ENCODE data around the gene PLAC8. TPM values are rescaled to one million over a fixed set of nuclear protein-coding genes. Genes with fewer than 3 reads are reported as not detected.
A peak's percentile ranks its signal among the peaks of the same experiment; 100 is the strongest.

PLAC8 gene
- total RNA-seq, 4 donors from 2014 or later, result 17.6 to 130 (median 72.1) TPM

DNA sequence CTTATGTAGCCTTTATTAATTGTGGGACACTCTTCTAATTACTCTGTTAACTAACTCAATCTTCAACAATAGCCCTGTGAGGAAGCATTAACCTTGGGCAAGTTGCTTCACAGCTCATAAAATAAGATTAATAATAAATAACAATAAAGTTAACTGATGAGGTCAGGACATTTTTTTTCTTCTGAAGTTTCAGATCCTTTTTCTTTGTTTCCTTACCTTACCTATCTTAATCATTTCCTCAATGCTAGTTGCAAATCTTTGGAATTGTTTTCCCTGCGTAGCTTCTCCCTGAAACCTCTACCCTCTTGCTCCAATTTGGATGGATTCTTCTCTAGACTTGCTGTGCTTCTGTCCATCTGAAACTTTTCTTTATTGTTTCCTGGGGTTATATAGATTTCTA lies 17.5 kb upstream of the PLAC8 start:
- WGBS, 2 donors, result 73 to 84% methylated on average over 1 of the region's 1 CpG

DNA sequence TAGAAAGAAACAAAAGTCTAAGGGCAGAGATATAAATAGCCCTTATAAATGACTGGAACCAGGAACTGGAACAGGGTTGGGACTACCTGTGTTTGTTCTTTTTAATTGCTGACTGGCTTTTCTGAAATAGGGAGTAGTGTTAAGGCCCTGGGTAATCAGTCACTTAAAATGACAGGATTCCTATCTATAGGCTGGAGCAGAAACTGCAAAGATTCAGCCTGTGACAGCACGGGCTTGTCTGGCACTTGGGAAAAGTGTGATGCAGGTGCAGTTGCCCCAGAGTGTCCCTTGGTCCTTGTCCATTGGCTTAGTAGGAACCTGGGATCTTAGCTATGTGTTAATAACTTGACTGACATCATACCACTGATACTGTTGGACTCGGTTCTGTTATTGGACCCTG lies 14.7 kb upstream of the PLAC8 start:
- intact Hi-C loops (cut with DNase I), result no loop called here
- H3K27me3 ChIP-seq, result no peaks in the 10 kb centered on the region
- H3K36me3 ChIP-seq, result no peaks in the 10 kb centered on the region
- no peak for TF ChIP-seq POLR2A (IDR thresholded peaks at IDR 0.05)
- TF ChIP-seq, protein P1, sequence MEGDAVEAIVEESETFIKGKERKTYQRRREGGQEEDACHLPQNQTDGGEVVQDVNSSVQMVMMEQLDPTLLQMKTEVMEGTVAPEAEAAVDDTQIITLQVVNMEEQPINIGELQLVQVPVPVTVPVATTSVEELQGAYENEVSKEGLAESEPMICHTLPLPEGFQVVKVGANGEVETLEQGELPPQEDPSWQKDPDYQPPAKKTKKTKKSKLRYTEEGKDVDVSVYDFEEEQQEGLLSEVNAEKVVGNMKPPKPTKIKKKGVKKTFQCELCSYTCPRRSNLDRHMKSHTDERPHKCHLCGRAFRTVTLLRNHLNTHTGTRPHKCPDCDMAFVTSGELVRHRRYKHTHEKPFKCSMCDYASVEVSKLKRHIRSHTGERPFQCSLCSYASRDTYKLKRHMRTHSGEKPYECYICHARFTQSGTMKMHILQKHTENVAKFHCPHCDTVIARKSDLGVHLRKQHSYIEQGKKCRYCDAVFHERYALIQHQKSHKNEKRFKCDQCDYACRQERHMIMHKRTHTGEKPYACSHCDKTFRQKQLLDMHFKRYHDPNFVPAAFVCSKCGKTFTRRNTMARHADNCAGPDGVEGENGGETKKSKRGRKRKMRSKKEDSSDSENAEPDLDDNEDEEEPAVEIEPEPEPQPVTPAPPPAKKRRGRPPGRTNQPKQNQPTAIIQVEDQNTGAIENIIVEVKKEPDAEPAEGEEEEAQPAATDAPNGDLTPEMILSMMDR (IDR thresholded peaks at IDR 0.05), result no peak
- no peaks in the 10 kb centered on the region for H3K9me3 ChIP-seq
- peaks cover 0 to 6% (median 0%) of the 10 kb centered on the region in 3 donors for H3K4me1 ChIP-seq
- H3K4me3 ChIP-seq, result no peak overlapping the region
- H3K27ac ChIP-seq, result peak overlapping the region in 1 of 4 donors; percentile 13
- DNase-seq, result no peak
- 68 to 100% methylated on average over 1 to 2 of the region's 2 CpGs for WGBS, 2 donors

More for the DNA sequence above, 17.5 kb upstream of the PLAC8 start:
- Histone ChIP-seq H3K9me3 (no peaks in the 10 kb centered on the region), H3K27me3 (no peaks in the 10 kb centered on the region), H3K27ac (no peak overlapping the region), H3K4me1 (peaks cover 0 to 6% (median 0%) of the 10 kb centered on the region in 3 donors), H3K4me3 (no peak overlapping the region), H3K36me3 (no peaks in the 10 kb centered on the region)
- intact Hi-C loops (cut with DNase I), result no loop called here
- DNase-seq, result no peak
- TF ChIP-seq, protein P1 (IDR thresholded peaks at IDR 0.05), result no peak
- no peak for TF ChIP-seq POLR2A (IDR thresholded peaks at IDR 0.05)

DNA sequence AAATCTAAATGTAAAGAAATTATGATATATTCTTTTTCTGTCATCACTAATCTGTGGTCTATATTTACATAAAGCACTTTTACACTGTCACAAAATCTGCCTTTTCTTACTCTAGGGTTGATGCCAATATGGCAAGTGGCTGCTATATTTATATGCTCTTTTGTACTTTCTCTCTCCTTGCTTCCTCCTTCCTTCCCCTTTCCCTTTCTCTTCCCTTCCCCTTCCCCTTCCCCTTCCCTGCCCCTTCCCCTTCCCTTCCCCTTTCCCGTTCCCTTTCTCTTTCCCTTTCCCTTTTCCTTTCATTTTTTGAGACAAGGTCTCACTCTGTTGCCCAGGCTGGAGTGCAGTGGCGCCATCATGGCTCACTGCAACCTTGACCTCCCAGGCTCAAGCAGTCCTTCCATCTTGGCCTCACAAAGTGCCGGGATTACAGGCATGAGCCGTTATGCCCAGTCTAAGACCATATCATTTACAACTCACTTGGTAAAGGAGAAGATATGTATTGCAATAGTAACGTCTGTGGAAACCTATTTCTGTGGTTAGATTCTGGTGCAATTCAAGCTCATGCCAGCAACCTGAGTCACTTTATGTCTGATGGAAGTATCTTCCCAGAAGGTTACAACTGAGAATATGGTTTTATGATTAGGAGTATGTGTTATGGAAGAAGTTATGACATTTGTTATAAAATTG lies 13.9 kb upstream of the PLAC8 start:
- no peak overlapping the region for H3K27ac ChIP-seq
- no peaks in the 10 kb centered on the region for H3K36me3 ChIP-seq
- intact Hi-C loops (cut with DNase I), result no loop called here
- H3K4me3 ChIP-seq, result no peak overlapping the region
- 63 to 72% methylated on average over 5 of the region's 5 CpGs for WGBS, 2 donors
- DNase-seq, result no peak
- no peaks in the 10 kb centered on the region for H3K9me3 ChIP-seq
- no peaks in the 10 kb centered on the region for H3K27me3 ChIP-seq
- H3K4me1 ChIP-seq, result peaks cover 0 to 6% (median 0%) of the 10 kb centered on the region in 3 donors
- no peak for TF ChIP-seq POLR2A (IDR thresholded peaks at IDR 0.05)
- TF ChIP-seq, protein P1 (IDR thresholded peaks at IDR 0.05), result no peak

DNA sequence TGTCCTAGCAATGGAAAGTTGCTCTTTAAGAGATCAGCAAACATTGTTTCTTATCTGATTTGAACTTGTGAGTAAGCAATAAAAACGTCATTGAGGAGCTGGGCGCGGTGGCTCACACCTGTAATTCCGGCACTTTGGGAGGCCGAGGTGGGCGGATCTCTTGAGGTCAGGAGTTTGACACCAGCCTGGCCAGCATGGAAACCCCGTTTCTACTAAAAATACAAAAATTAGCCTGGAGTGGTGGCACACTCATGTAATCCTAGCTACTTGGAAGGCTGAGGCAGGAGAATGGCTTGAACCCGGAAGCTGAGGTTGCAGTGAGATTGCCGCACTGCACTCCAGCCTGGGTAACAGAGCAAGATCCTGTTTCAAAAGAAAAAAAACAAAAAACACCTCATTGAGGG lies 11.2 kb upstream of the PLAC8 start:
- TF ChIP-seq, protein P1 (IDR thresholded peaks at IDR 0.05), result no peak
- TF ChIP-seq POLR2A (IDR thresholded peaks at IDR 0.05), result no peak
- Histone ChIP-seq H3K4me3 (no peak overlapping the region), H3K27ac (no peak overlapping the region), H3K27me3 (no peaks in the 10 kb centered on the region), H3K36me3 (no peaks in the 10 kb centered on the region), H3K9me3 (no peaks in the 10 kb centered on the region), H3K4me1 (peaks cover 0 to 6% (median 0%) of the 10 kb centered on the region in 3 donors)
- DNase-seq, result no peak
- WGBS, 2 donors, result 57 to 71% methylated on average over 9 of the region's 9 CpGs
- intact Hi-C loops (cut with DNase I), result no loop called here

DNA sequence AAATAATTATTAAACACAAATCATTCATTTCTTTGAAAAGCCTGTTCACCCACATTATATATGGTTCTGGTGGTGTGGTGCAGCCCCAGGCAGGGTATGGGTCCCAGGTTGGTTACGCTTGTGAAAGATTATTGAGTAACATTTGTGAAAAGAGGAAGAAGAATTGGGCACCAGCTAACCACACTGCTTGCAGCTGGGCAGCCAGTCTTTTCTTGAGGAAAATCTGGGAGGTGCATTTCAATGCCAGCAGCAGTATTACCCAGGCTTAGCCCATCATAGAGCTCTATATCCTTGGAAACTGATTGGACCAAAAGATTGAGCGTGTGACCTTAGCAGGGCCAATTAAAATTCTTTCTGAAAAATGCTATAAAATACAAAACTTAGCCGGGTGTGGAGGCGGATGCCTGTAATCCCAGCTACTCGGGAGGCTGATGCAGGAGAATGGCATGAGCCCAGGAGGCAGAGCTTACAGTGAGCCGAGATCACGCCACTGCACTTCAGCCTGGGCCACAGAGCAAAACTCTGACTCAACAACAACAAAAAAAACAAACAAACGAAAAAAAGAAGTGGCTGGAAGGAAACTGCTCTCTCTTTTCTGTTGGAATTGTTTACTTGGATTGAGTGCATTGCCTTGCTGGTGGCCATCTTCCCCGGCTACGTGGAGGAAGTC lies 9.7 kb upstream of the PLAC8 start:
- H3K27me3 ChIP-seq, result no peaks in the 10 kb centered on the region
- H3K9me3 ChIP-seq, result no peaks in the 10 kb centered on the region
- no peak overlapping the region for H3K4me3 ChIP-seq
- no peak overlapping the region for H3K27ac ChIP-seq
- H3K4me1 ChIP-seq, result peaks cover 0 to 4% (median 0%) of the 10 kb centered on the region in 3 donors
- intact Hi-C loops (cut with DNase I), result no loop called here
- TF ChIP-seq, protein P1 (IDR thresholded peaks at IDR 0.05), result no peak
- TF ChIP-seq POLR2A (IDR thresholded peaks at IDR 0.05), result no peak
- 54 to 68% methylated on average over 9 to 10 of the region's 10 CpGs for WGBS, 2 donors
- no peaks in the 10 kb centered on the region for H3K36me3 ChIP-seq
- DNase-seq, result no peak

Measured in esophagus squamous epithelium (tissue), 5 donors.